K562 (cell line): ENCODE data around the gene DBP. TPM values are rescaled to one million over a fixed set of nuclear protein-coding genes. Genes with fewer than 3 reads are reported as not detected.

Experiments
- ATF3 ChIP-seq, 2 experiments: fragments of 450-650 bp in 1 of 2; sonication (generic) in 1 of 2; formaldehyde crosslinking in 1 of 2; IDR thresholded peaks in 1 of 2; conservative IDR thresholded peaks in 1 of 2; 2 replicates each; pipeline versions ENCODE4 v1.6.1 to v1.8.1; 2016 to 2023; ENCODE audit warnings: mild to moderate bottlenecking in 2 of 2, moderate library complexity in 2 of 2, inconsistent platforms in 1 of 2, missing genetic modification reagents in 1 of 2
- BCL6 ChIP-seq: fragments of 250-450 bp; sonication (Bioruptor Pico); IDR thresholded peaks from 2 replicates; pipeline ENCODE4 v1.4.0; 2020
- DLX4 ChIP-seq: fragments of 250-450 bp; sonication (Bioruptor Pico); IDR thresholded peaks from 2 replicates; pipeline ENCODE4 v1.6.1; 2021; ENCODE audit warnings: mild to moderate bottlenecking
- EZH2 ChIP-seq: IDR thresholded peaks from 2 replicates; pipeline ENCODE4 v1.6.1; 2012; ENCODE audit warnings: low read depth, mild to moderate bottlenecking, inconsistent platforms, low read length, borderline replicate concordance
- FIP1L1 ChIP-seq: fragments of 200-400 bp; formaldehyde crosslinking; IDR thresholded peaks from 2 replicates; pipeline ENCODE4 v1.6.1; 2018; ENCODE audit warnings: mild to moderate bottlenecking, low read depth, low read length; ENCODE audit not compliant: poor library complexity, severe bottlenecking
- HINFP ChIP-seq: fragments of 450-650 bp; conservative IDR thresholded peaks from 2 replicates; pipeline ENCODE4 v1.6.1; 2016; ENCODE audit warnings: missing genetic modification characterization, low read depth, mild to moderate bottlenecking, control low read depth, missing compliant biosample characterization
- NFXL1 ChIP-seq: fragments of 450-650 bp; formaldehyde crosslinking; IDR thresholded peaks from 2 replicates; pipeline ENCODE4 v1.4.0; 2021; ENCODE audit warnings: mild to moderate bottlenecking
- RBM34 ChIP-seq: fragments of 200-400 bp; formaldehyde crosslinking; IDR thresholded peaks from 2 replicates; pipeline ENCODE4 v1.6.1; 2018; ENCODE audit warnings: low read length, borderline replicate concordance; ENCODE audit not compliant: insufficient read depth
- ZFX ChIP-seq: sonication (generic); formaldehyde crosslinking; IDR thresholded peaks from 2 replicates; pipeline ENCODE4 v1.8.0; 2022; ENCODE audit warnings: mild to moderate bottlenecking, missing genetic modification reagents, moderate library complexity
- ZNF133 ChIP-seq: fragments of 250-450 bp; sonication (Bioruptor Pico); IDR thresholded peaks from 2 replicates; pipeline ENCODE4 v1.4.0; 2020; ENCODE audit warnings: mild to moderate bottlenecking
- ZNF384 ChIP-seq: IDR thresholded peaks from 2 replicates; pipeline ENCODE4 v1.6.1; 2012; ENCODE audit warnings: low read depth, low read length, improper control_type of control experiment
- ZNF668 ChIP-seq: fragments of 250-450 bp; sonication (Bioruptor Pico); IDR thresholded peaks from 2 replicates; pipeline ENCODE4 v1.8.0; 2022; ENCODE audit warnings: mild to moderate bottlenecking, inconsistent platforms
- polyA plus RNA-seq, 8 experiments: library from polyadenylated mRNA; depleted of rRNA in 4 of 8; stranded (reverse) in 5 of 8; unstranded in 3 of 8; fragments of >200 nt; fragmentation: Nextera tagmentation in 2 of 8; fragmentation: Illumina TruSeq in 1 of 8; extraction: Ambion mirVana in 2 of 8; extraction: Trizol in 1 of 8; gene quantifications; 2 replicates each; pipeline versions ENCODE4 v1.2.1 to v1.2.3, GENCODE V29; 2011 to 2014; ENCODE audit warnings: inconsistent platforms in 1 of 8, missing spikeins in 1 of 8
- total RNA-seq, 7 experiments: library from RNA; depleted of rRNA in 6 of 7; stranded (reverse); fragments of >200 nt in 6 of 7; fragmentation: Illumina TruSeq in 2 of 7; extraction: Trizol in 2 of 7; gene quantifications; 2 replicates each; pipeline versions ENCODE4 v1.2.1 to v1.2.3, GENCODE V29; 2011 to 2021; ENCODE audit warnings: low replicate concordance in 1 of 7
- TF ChIP-seq, protein P1 (sequence below): fragments of 450-650 bp; IDR thresholded peaks from 2 replicates; pipeline ENCODE4 v1.6.1; 2014; ENCODE audit warnings: low read depth, mild to moderate bottlenecking, moderate library complexity, borderline replicate concordance
- TF ChIP-seq, protein P2 (sequence below): IDR thresholded peaks from 2 replicates; pipeline ENCODE4 v1.6.1; 2016; ENCODE audit warnings: missing genetic modification characterization, missing compliant biosample characterization
- TF ChIP-seq, protein P3 (sequence below): fragments of 150-350 bp; conservative IDR thresholded peaks from 2 replicates; pipeline ENCODE4 v1.6.1; 2014; ENCODE audit warnings: low read length
- TF ChIP-seq, protein P4 (sequence below): fragments of 450-650 bp; formaldehyde crosslinking; IDR thresholded peaks from 2 replicates; pipeline ENCODE4 v1.4.0; 2020; ENCODE audit warnings: mild to moderate bottlenecking, mixed read lengths

DBP gene
- total and polyA plus RNA-seq, 9 of the 15 experiments (the other 6 are each of a cell fraction or from before 2014, with no cell fraction given) = 0.25 to 5.5 (median 1.8) TPM

DNA sequence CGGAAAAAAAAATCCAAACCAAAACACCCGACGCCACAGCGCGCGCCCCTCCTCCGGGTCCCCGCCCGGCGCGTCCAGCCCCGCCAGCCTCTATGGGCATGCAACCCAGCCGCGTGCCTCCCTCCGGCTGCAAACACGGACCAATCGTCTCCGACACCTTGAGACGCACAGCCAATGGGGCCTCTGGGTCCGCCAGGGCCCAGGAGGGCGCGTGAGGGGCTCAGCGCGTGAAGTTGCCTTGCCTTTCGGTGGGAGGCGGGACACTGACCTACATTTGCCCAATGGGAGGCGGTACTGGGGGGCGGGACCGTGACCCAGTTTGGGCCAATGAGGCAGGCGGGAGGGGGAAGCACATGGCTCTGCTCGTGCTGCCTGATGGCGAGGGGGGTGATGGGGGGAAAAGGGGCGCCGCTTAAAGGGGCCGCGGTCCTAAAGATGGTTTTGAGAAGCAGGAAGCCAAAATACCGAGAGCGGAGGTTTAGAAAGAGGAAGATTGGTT, 319 bp upstream of the DBP start (continued):
- TF ChIP-seq ATF3 (IDR thresholded peaks at IDR 0.05) (no peak), ATF3 (CRISPR knock-in tag; conservative IDR thresholded peaks at IDR 0.05) (0 out of 2 replicates have a peak, but pooled peaks have one; percentile 67), BCL6 (no peak), RBM34 (no peak), DLX4 (CRISPR knock-in tag) (no peak), EZH2 (no peak), ZNF668 (no peak), ZNF384 (peak; percentile 85), HINFP (no peak), FIP1L1 (peak; percentile 71), ZNF133 (CRISPR knock-in tag) (no peak), ZFX (CRISPR knock-in tag) (no peak), NFXL1 (CRISPR knock-in tag) (no peak)
- TF ChIP-seq, protein P1, sequence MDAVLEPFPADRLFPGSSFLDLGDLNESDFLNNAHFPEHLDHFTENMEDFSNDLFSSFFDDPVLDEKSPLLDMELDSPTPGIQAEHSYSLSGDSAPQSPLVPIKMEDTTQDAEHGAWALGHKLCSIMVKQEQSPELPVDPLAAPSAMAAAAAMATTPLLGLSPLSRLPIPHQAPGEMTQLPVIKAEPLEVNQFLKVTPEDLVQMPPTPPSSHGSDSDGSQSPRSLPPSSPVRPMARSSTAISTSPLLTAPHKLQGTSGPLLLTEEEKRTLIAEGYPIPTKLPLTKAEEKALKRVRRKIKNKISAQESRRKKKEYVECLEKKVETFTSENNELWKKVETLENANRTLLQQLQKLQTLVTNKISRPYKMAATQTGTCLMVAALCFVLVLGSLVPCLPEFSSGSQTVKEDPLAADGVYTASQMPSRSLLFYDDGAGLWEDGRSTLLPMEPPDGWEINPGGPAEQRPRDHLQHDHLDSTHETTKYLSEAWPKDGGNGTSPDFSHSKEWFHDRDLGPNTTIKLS = peak; percentile 62; the same call in 1 of the 2 replicates
- TF ChIP-seq, protein P2, sequence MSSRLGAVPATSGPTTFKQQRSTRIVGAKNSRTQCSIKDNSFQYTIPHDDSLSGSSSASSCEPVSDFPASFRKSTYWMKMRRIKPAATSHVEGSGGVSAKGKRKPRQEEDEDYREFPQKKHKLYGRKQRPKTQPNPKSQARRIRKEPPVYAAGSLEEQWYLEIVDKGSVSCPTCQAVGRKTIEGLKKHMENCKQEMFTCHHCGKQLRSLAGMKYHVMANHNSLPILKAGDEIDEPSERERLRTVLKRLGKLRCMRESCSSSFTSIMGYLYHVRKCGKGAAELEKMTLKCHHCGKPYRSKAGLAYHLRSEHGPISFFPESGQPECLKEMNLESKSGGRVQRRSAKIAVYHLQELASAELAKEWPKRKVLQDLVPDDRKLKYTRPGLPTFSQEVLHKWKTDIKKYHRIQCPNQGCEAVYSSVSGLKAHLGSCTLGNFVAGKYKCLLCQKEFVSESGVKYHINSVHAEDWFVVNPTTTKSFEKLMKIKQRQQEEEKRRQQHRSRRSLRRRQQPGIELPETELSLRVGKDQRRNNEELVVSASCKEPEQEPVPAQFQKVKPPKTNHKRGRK (tag) = no peak
- TF ChIP-seq, protein P3, sequence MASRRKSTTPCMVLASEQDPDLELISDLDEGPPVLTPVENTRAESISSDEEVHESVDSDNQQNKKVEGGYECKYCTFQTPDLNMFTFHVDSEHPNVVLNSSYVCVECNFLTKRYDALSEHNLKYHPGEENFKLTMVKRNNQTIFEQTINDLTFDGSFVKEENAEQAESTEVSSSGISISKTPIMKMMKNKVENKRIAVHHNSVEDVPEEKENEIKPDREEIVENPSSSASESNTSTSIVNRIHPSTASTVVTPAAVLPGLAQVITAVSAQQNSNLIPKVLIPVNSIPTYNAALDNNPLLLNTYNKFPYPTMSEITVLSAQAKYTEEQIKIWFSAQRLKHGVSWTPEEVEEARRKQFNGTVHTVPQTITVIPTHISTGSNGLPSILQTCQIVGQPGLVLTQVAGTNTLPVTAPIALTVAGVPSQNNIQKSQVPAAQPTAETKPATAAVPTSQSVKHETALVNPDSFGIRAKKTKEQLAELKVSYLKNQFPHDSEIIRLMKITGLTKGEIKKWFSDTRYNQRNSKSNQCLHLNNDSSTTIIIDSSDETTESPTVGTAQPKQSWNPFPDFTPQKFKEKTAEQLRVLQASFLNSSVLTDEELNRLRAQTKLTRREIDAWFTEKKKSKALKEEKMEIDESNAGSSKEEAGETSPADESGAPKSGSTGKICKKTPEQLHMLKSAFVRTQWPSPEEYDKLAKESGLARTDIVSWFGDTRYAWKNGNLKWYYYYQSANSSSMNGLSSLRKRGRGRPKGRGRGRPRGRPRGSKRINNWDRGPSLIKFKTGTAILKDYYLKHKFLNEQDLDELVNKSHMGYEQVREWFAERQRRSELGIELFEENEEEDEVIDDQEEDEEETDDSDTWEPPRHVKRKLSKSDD = no peak
- TF ChIP-seq, protein P4, sequence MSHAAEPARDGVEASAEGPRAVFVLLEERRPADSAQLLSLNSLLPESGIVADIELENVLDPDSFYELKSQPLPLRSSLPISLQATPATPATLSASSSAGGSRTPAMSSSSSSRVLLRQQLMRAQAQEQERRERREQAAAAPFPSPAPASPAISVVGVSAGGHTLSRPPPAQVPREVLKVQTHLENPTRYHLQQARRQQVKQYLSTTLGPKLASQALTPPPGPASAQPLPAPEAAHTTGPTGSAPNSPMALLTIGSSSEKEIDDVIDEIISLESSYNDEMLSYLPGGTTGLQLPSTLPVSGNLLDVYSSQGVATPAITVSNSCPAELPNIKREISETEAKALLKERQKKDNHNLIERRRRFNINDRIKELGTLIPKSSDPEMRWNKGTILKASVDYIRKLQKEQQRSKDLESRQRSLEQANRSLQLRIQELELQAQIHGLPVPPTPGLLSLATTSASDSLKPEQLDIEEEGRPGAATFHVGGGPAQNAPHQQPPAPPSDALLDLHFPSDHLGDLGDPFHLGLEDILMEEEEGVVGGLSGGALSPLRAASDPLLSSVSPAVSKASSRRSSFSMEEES (CRISPR knock-in tag) = 0 out of 2 replicates have a peak, but pooled peaks have one; percentile 5
